Endodermal cell (in vitro differentiated cells): Measurements from ENCODE around the gene RTL1. TPM values are rescaled to one million over a fixed set of nuclear protein-coding genes. Genes with fewer than 3 reads are reported as not detected.

ENCODE experiments used
- DNase-seq: peaks from one replicate; pipeline ENCODE4 v3.0.0-alpha.2; 2017
- H3K27ac ChIP-seq: 2 replicates; pipeline ENCODE4 v1.5.1; 2013; ENCODE audit warnings: mild to moderate bottlenecking, low read depth, low read length, moderate library complexity
- H3K27me3 ChIP-seq: 2 replicates; pipeline ENCODE4 v1.6.1; 2013; ENCODE audit warnings: mild to moderate bottlenecking, low read length, moderate library complexity; ENCODE audit not compliant: insufficient read depth, control insufficient read depth, poor library complexity, severe bottlenecking
- H3K36me3 ChIP-seq: 2 replicates; pipeline ENCODE4 v1.7.0; 2013; ENCODE audit warnings: mild to moderate bottlenecking, low read length, moderate library complexity; ENCODE audit not compliant: control insufficient read depth, insufficient read depth
- H3K4me1 ChIP-seq: one replicate; pipeline ENCODE4 v1.7.0; 2013; ENCODE audit warnings: low read length; ENCODE audit not compliant: control insufficient read depth, insufficient read depth
- H3K4me3 ChIP-seq: 2 replicates; pipeline ENCODE4 v1.5.1; 2013; ENCODE audit warnings: mild to moderate bottlenecking, low read length, moderate library complexity
- H3K9ac ChIP-seq: 2 replicates; pipeline ENCODE4 v1.6.1; 2013; ENCODE audit warnings: mild to moderate bottlenecking, low read length, moderate library complexity; ENCODE audit not compliant: poor library complexity, severe bottlenecking; ENCODE audit errors: extremely low read depth
- H3K9me3 ChIP-seq: 2 replicates; pipeline ENCODE4 v1.6.1; 2013; ENCODE audit warnings: mild to moderate bottlenecking, low read length, moderate library complexity; ENCODE audit not compliant: control insufficient read depth
- H3K27ac Mint-ChIP-seq: 2 replicates; pipeline ENCODE4 v1.8.0; 2020; ENCODE audit warnings: mixed read lengths
- H3K27me3 Mint-ChIP-seq: 2 replicates; pipeline ENCODE4 v1.8.0; 2021; ENCODE audit warnings: mild to moderate bottlenecking, mixed read lengths; ENCODE audit not compliant: insufficient read depth
- H3K36me3 Mint-ChIP-seq: 2 replicates; pipeline ENCODE4 v1.8.0; 2020; ENCODE audit warnings: low read depth, mixed read lengths
- H3K4me1 Mint-ChIP-seq: 2 replicates; pipeline ENCODE4 v1.8.0; 2020; ENCODE audit warnings: mixed read lengths
- H3K4me3 Mint-ChIP-seq: 2 replicates; pipeline ENCODE4 v1.8.0; 2020; ENCODE audit warnings: mild to moderate bottlenecking, moderate library complexity, mixed read lengths
- H3K9me3 Mint-ChIP-seq: 2 replicates; pipeline ENCODE4 v1.8.0; 2020; ENCODE audit warnings: mild to moderate bottlenecking, mixed read lengths
- WGBS, 2 experiments: methylation state at CpG; one replicate each; pipeline versions ENCODE4 v1.1.5 to v1.1.7; 2013; ENCODE audit warnings: missing lambda C conversion rate in 2 of 2, mixed read lengths in 1 of 2; ENCODE audit not compliant: insufficient coverage in 1 of 2, insufficient read length in 1 of 2; 5-methylcytosine and 5-hydroxymethylcytosine counted together
- total RNA-seq, 2 donors: library from RNA; stranded (reverse); fragmentation: NEBNext Ultra II Directional in 1 of 2; extraction: Animal tissue kit (Norgen Biotek cat#: 25700) in 1 of 2; gene quantifications; 2 replicates in 1 of 2; 3 replicates in 1 of 2; pipeline ENCODE4 v1.2.1, GENCODE V29; 2021
- TF ChIP-seq, protein P1 (sequence below): fragments of 200-600 bp; sonication (generic); conservative IDR thresholded peaks from 2 replicates; pipeline ENCODE4 v1.5.0; 2021; ENCODE audit warnings: antibody characterized with exemption, mild to moderate bottlenecking

The RTL1 gene
- total RNA-seq, 2 donors from 2014 or later: 0.86 to 2.0 TPM

DNA sequence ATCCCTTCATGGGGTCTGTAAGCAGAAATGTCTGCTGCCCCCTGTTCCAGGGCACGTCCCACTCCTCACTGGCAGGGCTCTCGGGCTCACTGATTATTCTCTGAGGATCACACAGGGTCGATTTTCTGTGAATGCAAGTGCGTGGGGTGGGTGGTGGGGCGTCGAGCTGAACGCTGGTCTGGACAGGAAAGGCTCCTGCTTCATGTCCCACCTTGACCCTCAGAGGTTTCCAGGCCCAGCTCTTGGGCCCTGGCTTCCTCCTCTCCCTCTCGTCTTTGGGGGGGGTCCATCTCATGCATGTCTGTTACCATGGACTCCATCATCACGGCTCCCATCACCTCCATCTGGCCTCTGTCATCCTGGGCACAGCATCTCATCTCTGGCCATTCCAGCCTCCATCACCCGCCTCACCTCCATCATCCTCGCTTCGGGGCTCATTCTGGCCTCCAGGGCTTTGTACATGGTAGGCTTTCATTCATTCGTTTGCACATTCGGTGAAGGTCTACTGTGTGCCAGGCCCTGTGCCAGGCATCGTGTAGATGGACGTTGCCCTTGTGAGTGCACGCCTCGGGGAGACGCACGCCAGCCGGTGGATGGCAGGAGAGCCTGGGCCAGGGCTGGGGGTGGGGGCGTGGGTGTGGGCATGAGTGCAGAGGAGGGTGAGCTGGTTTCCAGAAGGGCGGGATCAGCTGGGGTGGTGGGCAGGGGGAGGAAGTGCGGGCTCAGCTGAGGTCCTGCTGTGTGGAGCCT is 34.7 kb downstream of the RTL1 start:
- Histone ChIP-seq H3K9ac (no peak overlapping the region), H3K27me3 (peaks cover 3% of the 10 kb centered on the region), H3K4me1 (no peaks in the 10 kb centered on the region), H3K9me3 (no peaks in the 10 kb centered on the region), H3K36me3 (no peaks in the 10 kb centered on the region), H3K27ac (no peak overlapping the region), H3K4me3 (no peak overlapping the region)
- TF ChIP-seq, protein P1, sequence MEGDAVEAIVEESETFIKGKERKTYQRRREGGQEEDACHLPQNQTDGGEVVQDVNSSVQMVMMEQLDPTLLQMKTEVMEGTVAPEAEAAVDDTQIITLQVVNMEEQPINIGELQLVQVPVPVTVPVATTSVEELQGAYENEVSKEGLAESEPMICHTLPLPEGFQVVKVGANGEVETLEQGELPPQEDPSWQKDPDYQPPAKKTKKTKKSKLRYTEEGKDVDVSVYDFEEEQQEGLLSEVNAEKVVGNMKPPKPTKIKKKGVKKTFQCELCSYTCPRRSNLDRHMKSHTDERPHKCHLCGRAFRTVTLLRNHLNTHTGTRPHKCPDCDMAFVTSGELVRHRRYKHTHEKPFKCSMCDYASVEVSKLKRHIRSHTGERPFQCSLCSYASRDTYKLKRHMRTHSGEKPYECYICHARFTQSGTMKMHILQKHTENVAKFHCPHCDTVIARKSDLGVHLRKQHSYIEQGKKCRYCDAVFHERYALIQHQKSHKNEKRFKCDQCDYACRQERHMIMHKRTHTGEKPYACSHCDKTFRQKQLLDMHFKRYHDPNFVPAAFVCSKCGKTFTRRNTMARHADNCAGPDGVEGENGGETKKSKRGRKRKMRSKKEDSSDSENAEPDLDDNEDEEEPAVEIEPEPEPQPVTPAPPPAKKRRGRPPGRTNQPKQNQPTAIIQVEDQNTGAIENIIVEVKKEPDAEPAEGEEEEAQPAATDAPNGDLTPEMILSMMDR: no peak
- no peak overlapping the region for H3K4me3 Mint-ChIP-seq
- WGBS, 2 experiments: 91 to 95% methylated on average over 7 to 18 of the region's 24 CpGs
- peaks cover 7% of the 10 kb centered on the region for H3K9me3 Mint-ChIP-seq
- DNase-seq: no peak
- H3K27ac Mint-ChIP-seq: no peak overlapping the region
- no peaks in the 10 kb centered on the region for H3K36me3 Mint-ChIP-seq
- no peaks in the 10 kb centered on the region for H3K4me1 Mint-ChIP-seq
- H3K27me3 Mint-ChIP-seq: peaks cover 19% of the 10 kb centered on the region

DNA sequence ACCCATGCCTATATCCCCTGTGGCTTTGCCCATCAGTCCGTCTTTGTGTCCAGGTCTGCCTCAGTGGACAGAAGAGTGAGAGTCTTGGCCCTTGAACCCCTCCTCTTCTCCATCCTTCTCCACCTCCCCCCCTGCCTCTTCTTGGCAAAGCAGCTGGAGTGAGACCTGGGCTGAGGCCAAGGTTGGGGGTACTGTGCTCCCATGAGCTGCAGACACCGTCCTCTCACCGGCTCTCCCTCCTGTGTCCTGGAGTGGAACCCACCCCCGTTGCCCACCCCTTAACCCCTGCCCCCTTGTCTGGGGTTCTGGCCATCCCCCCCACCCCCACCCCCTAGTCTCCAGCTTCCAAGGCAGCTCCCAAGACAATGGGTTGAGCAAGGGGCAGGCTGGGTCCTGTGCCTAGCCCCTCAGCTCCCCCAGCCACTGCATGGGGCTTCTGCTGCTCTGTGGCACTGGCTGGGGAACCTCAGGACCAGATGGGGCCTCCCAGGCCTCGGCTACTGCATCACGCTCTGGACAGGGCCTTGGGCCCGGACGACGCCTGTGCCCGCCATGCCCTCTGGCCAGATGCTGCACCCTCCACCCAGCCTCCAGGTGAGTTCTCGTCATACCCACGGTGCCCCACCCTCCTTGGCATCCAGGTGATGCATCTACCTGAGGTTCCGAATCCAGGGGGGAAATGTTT is 35.7 kb downstream of the RTL1 start:
- no peak overlapping the region for H3K27ac ChIP-seq
- H3K9me3 Mint-ChIP-seq: peaks cover under 1% of the 10 kb centered on the region
- no peaks in the 10 kb centered on the region for H3K36me3 Mint-ChIP-seq
- no peak overlapping the region for H3K27ac Mint-ChIP-seq
- DNase-seq: no peak
- TF ChIP-seq, protein P1: no peak
- H3K27me3 ChIP-seq: peaks cover 7% of the 10 kb centered on the region
- H3K4me3 Mint-ChIP-seq: no peak overlapping the region
- H3K27me3 Mint-ChIP-seq: peaks cover 25% of the 10 kb centered on the region
- H3K9ac ChIP-seq: no peak overlapping the region
- H3K4me3 ChIP-seq: no peak overlapping the region
- no peaks in the 10 kb centered on the region for H3K9me3 ChIP-seq
- no peaks in the 10 kb centered on the region for H3K36me3 ChIP-seq
- H3K4me1 ChIP-seq: no peaks in the 10 kb centered on the region
- 94 to 95% methylated on average over 8 to 12 of the region's 13 CpGs for WGBS, 2 experiments
- no peaks in the 10 kb centered on the region for H3K4me1 Mint-ChIP-seq

DNA sequence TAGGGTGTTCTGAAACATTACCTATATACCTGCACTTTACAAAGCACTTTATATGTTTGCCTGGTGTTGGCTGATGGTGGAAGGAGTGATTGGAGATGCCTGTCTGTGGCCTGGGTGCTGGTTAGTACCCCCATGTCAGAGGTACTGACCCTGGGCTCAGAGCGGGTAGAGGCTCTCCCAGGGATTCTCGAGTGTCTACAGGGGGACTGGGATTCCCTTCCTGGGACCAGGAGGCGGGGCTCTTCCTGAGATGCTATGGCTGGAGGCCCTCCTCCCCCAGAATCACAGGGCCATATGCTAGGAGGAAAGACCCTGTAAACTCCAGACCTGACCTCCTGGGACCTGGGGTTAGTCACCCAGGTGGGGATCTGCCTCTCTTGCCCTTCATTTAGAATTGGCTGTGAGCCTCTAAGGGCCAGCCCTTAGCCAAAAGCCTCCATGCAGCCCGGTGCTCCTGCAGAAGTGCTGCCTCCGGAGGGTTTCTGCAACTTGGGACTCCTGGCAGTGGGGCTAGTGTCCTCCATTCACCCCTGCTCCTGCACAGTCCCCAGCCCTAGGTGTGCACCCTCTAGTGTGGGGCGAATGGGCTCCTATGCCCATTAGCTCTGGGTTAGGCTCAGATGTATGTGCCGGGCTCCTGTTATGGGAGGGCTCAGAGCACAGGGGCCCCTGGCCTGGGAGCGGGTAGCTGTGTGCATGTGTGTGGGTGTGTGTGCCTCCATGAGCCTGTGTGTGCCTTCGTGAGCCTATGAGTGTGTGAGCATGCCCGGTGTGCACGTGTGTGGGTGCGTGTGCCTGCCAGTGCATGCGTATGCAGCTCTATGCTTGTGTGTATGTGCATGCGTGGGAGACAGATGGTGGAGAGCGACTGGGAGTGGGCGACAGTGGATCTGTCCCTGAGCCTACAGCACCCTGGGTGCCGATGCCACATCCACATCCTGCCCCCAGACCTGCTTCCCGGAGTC is 36.6 kb downstream of the RTL1 start:
- Mint-ChIP-seq H3K36me3 (no peaks in the 10 kb centered on the region), H3K4me3 (no peak overlapping the region)

More for the DNA sequence above, 36.6 kb downstream of the RTL1 start:
- H3K27ac ChIP-seq: no peak overlapping the region
- no peak for DNase-seq
- H3K9ac ChIP-seq: no peak overlapping the region
- H3K27me3 Mint-ChIP-seq: peaks cover 23% of the 10 kb centered on the region
- H3K4me3 ChIP-seq: no peak overlapping the region
- H3K4me1 ChIP-seq: no peaks in the 10 kb centered on the region
- no peaks in the 10 kb centered on the region for H3K36me3 ChIP-seq
- TF ChIP-seq, protein P1: no peak
- no peaks in the 10 kb centered on the region for H3K4me1 Mint-ChIP-seq
- no peaks in the 10 kb centered on the region for H3K9me3 Mint-ChIP-seq
- no peaks in the 10 kb centered on the region for H3K9me3 ChIP-seq
- H3K27me3 ChIP-seq: peaks cover 14% of the 10 kb centered on the region
- no peak overlapping the region for H3K27ac Mint-ChIP-seq
- 82 to 96% methylated on average over 5 to 18 of the region's 18 CpGs for WGBS, 2 experiments
